ENCODE data around the gene ZFAND4.
"Not testable (repeated sequence)": the region's sequence is repeated elsewhere in the genome, so short reads cannot be mapped to it uniquely, and the experiment has no call there.

Gene ZFAND4

DNA sequence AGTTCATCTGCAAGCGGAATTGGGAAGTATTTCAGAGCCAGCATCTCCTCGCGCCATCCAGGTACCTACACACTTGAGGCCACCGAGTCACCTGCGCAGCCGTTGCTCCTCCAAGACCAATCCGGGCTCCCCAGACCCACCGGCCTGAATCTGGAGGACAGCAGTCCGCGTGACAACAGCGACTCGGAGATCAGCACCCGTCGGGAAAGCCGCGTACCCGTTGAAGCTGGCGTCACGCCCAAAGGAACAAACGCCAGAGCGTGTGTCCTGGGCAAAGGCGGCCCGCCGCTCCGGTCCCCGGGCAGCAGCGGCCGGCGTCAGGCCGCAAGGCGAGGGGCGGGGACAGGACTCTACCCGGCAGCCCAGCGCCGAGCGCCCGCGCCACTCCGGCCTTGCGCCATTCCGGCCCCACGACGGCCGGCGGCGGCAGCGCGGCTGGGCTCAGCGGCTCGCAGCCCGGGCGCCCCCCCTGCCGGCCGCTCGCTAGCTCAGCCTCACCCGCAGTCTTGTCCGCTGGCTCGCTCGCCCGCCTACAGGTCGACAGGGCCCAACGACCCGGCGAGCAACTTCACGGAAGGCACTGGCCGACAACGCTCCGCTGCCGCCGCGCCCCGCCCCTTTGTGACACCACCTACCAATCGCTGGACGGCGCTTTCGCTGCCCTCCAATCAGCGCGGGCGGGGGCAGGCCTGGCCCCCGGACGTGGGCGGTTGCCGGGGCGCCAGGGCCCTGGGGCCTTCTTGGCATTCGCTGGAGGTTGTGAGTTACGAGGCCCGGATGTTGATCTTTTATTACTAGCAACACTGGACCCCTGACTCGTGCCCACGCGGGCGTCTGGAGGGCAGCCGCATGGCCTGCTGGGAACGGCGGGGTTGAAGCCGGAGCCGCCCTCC lies at the start of gene ZFAND4:
Gene ZFAND4 (minus strand): TSS at position 592 of the 893 bp plus-strand sequence. CDS start 9,047 bp downstream, outside the sequence.
- DNase-seq: peak; percentile 85

DNA sequence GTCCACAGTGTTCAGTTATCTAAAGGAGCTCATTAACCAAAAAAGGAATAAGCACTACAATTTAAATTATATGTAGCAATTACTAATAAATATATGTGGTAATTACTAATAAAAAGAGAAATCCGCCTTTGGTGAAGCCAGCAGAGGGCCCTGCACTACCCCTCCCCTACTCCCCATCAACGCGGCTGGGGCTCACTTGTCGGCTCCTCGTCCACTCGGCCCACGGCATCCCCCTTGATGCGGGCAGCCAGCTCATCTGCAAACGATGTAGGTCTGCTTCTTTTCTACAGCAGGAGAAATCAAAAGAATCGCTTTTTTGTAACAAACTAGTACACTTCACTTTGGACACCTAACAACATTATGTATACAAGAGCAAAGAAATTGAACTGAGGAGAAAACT lies 48.9 kb upstream of the ZFAND4 start:
- not testable (repeated sequence) for DNase-seq

DNA sequence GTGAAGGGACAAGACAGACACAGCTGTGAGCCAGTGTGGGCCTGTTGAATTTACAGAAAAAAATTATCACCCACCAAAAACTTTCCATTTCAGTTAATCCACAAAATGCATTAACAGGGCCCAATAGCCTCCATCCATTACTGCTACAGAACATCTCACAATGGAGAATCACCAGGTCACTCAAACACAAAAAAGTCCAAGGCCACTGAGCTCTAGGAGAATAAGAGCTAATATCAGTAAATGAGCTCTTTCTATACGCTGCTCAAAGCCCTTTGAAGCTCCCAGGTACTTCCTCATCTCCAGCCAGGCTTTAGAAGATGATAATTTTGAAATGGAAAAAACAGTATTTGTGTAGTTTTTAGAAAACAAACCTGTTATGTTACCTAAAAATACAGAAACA lies 45.1 kb upstream of the ZFAND4 start:
- DNase-seq: not testable (repeated sequence)

DNA sequence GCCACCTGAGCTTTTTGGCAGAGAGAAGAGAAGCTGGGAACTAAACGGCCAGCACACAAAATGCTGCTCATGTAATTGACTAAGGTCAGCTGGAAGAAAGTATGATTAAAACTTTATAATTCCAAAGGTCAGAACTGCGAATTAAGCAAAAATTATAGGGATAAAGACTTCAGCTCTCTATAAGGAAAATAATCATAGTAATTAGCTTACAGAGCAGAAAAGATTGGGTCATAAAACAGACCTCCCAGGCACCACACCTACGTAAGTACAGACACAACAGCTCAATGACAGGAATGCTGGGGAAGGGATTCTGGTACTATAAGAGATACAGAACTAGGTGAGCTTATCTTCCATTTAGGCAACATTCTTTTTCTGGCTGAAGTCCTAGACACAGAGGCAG lies 44.5 kb upstream of the ZFAND4 start:
- not testable (repeated sequence) for DNase-seq

DNA sequence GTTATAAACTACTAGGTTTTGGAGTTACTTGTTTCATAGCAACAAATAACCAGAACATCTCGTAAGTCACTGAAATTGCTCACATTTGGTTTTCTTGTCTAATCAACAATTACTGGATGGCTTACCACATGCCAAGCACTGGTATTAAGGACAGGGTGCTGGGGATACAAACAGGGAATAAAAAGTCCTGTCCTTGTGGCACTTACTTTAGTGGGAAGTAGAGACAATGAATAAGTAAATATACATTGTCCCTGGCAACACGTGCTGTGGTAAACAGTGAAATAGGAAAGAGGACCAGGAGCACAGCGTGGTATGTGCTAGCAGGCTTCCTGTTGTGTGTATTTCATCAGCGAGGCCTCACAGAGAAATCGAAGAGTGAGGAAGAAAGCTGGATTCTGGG lies 38.7 kb upstream of the ZFAND4 start:
- not testable (repeated sequence) for DNase-seq

DNA sequence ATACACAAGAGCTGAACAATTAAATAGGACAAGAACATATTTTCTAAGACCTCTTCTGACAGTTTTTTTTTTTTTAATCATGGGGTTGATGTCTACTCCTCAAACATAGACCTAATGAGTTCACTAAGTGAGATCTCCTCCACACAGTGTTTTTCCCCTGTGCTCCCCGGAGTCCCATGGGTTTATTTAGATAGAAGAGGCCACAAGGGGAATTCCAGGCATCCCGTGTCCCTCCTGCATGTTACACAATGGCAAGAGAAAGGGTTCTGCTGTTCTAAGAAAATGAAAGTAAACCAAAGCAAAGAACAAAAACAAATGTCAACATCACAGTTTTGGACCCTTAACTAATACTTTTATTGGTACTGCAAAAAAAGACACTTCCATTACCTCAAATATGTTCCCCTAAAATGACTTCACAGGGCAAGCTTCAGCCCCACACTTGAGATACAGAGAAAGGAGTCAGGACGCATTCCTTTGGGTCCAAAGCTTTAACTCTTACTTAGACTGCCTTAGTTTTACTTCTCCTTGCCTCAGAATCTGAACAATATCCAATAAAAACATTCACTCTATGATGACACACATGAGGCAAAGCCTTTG lies 37.7 kb upstream of the ZFAND4 start:
- not testable (repeated sequence) for DNase-seq

DNA sequence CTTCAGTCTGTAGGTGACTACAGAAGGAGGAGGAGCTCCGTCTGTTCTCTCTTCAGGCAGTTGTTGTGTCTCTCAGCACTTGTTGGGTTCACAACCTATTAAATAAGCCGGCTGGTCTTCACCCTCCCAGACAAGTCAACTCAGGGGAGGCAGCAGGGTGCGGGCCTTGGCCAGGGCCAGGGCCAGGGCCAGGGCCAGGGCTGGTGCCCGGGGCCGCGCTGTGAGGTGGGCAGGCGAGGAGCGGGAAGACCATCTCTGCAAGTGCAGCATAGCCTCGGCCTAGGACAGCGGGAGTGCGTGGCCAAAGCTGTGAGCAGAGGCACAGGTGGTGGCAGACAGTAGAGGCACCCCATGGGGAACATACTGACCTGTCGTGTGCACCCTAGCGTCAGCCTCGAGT lies 5.9 kb upstream of the ZFAND4 start:
- DNase-seq: not testable (repeated sequence)

DNA sequence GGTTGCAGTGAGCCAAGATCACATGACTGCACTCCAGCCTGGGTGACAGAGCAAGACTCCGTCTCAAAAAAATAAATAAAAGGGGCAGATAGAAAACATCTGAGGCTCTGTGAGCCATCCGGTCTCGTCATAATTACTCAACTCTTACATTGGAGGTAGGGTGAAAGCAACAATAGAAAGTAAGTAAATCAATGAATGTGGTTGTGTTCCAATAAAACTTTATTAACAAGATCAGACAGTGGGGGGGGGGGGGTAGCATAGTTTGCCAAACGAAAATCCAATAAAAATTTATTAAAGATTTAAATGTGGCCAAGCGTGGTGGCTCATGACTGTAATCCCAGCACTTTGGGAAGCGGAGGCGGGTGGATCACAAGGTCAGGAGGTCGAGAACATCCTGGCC lies 2.8 kb upstream of the ZFAND4 start:
- DNase-seq: no peak

DNA sequence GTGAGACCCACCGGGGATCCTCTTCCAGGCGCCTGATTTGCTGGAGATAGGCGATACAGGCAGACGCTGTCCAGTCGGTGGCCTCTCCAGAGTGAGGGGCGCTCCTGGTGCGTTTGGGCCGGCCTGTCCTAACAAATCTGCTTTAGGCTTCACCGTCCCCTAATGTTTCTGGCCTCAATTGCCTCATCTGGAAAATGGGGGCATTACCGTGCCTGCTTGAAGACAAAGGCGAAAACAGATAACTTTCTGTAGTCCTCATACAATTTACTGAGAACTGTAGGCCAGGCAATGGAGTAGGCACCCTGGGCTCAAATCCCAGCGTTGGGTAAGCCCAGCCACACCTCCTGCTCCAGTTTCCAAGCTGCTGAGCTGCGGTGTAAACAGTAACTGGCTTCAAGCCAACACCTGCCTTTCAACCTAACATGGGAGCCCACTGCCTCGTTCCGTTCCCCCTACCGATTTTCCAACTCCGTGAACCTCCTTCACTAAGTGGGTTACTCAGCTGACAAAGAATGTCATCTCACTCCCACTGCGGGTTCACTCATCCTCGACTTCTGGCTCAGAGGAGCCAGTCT lies 589 bp upstream of the ZFAND4 start:
- DNase-seq: no peak

DNA sequence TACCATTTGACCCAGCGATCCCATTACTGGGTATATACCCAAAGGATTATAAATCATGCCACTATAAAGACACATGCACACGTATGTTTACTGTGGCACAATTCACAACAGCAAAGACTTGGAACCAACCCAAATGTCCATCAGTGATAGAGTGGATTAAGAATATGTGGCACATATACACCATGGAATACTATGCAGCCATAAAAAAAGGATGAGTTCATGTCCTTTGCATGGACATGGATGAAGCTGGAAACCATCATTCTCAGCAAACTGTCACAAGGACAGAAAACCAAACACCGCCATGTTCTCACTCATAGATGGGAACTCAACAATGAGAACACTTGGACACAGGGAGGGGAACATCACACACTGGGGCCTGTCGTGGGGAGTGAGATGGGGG lies 1.3 kb downstream of the ZFAND4 start:
- DNase-seq: not testable (repeated sequence)

DNA sequence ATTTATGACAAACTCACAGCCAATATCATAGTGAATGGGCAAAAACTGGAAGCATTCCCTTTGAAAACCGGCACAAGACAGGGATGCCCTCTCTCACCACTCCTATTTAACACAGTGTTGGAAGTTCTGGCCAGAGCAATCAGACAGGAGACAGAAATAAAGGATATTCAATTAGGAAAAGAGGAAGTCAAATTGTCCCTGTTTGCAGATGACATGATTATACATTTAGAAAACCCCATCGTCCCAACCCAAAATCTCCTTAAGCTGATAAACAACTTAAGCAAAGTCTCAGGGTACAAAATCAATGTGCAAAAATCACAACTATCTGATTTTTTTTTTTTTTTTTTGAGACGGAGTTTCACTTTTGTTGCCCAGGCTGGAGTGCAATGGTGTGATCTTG lies 2.7 kb downstream of the ZFAND4 start:
- DNase-seq: not testable (repeated sequence)

DNA sequence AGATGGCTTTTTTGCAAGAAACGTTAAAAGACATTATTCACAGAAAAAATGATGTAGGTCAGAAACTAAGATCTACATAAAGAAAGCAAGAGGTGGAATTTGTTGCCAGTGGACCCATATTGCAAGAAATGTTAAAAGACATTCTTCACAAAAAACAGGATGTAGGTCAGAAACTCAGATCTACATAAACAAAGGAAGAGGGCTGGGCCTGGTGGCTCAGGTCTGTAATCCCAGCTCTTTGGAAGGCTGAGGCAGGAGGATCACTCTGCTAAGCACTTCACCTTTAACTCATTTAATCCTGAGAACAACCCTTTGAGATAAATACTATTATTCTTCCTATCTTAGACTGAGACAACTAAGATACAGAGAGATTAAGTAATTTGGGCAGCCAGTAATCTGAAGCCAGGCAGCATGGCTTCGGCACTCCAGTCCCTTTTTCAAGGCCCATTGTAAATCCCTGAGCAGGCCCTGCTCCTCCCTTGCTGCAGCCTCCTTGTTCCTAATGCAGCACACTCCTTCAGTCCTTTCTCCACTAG lies 11.6 kb downstream of the ZFAND4 start:
- DNase-seq: no peak

DNA sequence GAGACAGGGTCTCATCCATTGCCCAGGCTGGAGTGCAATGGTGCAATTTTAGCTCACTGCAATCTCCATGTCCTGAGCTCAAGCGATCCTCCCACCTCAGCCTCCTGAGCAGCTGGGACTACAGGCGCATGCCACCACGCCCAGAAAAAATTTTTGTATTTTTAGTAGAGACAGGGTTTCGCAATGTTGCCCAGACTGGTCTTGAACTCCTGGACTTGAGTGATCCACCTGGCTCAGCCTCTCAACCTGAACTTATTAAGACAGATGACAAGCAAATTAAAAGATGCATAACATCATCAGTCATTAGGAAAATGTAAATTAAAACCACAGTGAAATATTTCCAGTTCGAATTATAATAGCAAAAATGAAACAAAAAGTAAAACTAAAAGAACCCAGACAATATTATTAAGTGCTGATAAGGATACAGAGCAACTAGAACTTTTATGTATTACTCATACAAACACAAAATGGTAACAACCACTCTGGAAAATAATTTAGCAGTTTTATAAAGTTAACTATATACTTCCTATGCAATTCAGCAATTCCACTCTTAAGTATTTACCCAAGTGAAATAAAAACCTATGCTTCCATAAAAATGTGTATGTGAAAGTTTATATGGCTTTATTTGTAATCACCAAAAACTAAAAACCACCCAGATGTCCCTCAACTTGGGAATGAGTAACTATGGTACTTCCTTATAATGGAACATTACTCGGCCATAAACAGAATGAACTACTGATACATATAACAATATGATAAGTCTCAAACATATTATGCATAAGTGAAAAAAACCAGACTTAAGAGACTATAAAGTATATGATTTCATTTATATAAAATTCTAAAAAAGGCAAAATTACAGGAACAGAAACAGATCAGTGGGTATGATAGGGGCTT lies 15.3 kb downstream of the ZFAND4 start:
- no peak for DNase-seq

DNA sequence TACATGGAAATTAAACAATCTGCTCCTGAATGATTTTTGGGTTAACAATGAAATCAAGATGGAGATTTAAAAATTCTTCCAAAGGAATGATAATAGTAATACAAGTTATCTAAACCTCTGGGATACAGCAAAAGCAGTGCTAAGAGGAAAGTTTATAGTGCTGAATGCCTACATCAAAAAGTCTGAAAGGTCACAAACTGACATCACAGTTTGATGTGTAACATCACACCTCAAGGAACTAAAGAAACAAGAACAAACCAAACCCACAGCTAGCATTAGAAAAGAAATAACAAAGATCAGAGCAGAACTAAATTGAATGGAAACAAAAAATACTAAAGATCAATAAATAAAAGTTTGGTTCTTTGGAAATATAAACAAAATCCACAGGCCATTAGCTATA lies 17.4 kb downstream of the ZFAND4 start:
- no peak for DNase-seq

DNA sequence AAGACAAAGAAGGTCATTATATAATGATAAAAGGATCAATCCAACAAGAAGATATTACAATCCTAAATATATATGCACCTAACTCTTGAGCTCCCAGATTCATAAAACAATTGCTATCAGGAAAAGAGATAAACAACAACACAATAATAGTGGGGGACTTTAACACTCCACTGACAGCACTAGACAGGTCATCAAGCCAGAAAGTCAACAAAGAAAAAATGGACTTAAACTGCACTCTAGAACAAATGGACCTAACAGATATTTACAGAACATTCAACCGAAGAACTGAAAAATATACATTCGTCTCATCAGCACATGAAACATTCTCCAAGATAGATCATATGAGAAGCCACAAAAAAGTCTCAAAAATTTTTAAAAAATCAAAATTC lies 17.8 kb downstream of the ZFAND4 start:
- not testable (repeated sequence) for DNase-seq

DNA sequence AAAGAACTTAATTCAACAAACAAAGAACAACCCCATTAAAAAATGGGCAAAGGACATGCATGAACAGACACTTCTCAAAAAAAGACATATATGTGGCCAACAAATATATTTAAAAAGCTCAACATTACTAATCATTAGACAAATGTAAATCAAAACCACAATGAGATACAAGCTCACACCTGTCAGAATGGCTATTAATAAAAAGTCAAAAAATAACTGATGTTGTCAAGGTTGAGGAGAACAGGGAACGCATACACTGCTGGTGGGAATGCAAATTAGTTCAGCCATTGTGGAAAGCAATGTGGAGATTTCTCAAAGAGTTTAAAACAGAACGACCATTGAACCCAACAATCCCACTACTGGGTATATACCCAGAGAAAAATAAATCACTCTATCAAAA lies 19.1 kb downstream of the ZFAND4 start:
- no peak for DNase-seq

DNA sequence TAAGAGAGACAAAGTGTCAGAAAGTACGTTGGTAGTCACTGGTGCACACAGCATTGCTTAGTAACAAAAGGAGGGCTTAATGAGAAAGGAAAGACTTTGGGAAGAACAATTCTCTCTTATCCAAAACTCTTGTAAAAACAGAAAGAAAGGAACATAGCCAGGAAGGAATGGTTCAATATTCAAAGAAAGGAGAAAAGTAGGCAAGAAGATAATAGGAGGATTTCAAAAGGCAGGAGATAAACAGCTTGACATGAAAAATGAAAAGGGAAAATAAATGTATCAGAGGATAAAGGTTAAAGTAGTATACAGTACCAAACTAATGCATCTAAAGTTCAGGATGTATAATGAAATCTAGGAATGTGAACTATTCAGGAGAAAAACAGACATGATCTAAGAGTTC lies 20.1 kb downstream of the ZFAND4 start:
- DNase-seq: no peak

DNA sequence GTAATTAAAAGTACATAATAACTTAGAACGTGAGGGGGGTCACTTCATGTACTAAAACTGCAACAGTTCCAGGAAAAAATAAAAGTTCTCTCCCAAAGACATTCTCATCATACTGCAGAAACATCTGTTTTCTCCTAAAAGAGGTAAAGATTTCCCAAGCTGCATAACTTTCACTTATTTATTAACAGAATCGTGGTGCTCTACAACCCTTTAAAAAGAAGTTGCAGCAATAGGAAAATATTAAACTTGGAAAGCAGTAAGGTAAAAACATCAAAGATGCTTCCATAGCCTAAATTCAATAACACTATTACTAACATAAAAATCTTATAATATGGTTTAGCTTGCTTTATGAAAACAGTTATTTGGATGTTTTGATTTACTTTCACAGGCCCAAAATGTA lies 23.3 kb downstream of the ZFAND4 start:
- DNase-seq: no peak

DNA sequence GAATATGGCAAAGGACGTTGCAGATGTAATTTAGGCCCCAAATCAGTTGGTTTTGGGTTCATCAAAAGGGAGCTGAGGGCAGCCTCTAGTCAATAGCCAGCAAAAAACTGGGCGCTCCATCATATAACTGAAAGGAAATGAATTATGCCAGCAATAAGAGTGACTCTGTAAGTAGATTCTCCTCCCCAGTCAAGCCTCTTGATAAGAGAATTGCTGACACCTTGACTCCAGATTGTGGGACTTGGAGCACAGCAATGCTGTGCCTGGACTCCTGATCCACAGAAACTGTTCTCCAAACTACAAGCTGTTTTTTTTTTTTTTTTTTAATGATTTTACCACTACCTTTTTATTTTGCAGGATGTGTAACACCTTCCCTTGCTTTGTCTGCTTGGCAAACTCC lies 25.5 kb downstream of the ZFAND4 start:
- no peak for DNase-seq

DNA sequence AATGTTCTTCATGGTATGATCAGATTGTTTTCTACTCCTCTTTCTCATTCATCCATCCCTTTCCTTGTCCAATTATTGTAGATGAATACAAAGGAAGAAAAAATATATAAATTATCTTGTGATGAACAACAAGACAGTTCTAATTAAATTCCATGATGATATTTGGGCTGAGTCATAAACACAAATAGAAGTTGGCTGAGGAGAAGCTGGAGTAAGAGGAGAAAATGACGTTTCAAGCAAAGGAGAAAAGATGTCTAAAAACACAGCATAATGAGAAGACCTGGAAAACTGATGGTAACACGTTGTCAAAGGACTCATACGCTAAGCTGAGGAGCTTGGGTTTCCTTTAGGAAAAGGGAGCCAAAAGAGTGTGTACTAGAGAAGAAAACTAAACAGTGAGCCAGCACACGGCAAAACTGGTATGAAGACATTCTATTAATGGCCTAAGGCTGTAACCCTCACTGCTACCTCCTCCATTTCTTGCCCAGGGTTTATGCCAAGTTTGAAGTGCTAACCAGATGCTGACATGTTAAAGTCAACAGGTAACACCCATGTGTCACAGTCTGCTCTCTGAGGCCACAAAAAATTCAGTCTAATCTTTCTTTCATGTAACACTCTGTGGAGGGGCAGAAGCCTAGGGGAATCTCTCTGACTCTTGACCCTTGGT lies 26.1 kb downstream of the ZFAND4 start:
- DNase-seq: no peak

DNA sequence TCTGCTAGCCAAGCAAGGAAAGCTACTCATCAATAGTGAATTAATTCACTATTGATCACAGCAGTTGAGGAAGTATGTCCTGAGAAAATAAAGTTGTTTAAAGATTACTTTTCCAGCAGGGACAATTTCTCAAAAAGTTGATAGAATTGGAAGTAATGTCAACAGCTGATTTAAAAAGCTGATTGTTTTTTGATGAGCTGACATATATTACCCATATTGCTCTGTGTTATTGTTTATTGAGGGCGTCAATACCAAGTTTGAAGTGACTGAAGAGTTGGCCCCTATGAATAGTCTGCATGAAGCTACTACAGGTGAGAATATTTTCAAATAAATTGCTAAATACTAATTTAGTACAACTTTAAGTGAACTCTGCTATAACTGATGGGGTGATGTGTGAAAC lies 28.0 kb downstream of the ZFAND4 start:
- DNase-seq: no peak

DNA sequence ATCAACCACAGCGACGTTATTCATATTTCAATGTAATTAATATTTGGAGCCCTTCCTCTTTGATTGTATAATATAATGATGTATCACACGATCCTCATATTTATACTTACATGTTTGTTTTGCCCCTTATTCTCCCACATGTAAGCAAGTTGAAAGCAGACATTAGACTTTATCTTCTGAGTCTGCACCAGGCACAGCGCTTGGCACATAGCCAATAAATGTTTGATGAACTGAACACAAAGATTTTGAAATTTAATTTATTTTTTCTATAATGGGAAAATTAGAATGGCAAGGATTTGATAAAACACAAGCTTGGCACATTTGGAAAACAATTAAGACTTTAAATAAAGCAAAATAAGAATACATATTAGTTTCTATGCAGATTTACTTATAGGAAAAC lies 31.6 kb downstream of the ZFAND4 start:
- DNase-seq: no peak

Measured in activated T-cell treated with anti-CD3 and anti-CD28 coated beads for 4 hours (primary cell).